Osteoblast (primary cell): Measurements from ENCODE around the gene LRRC53. TPM values are rescaled to one million over a fixed set of nuclear protein-coding genes. Genes with fewer than 3 reads are reported as not detected.

Experiments used
- DNase-seq: peaks from one replicate; pipeline ENCODE4 v3.0.0; 2011; ENCODE audit warnings: low spot score, mixed read lengths; ENCODE audit not compliant: insufficient read length; ENCODE audit errors: missing footprints
- H2AFZ ChIP-seq: 2 replicates; pipeline ENCODE4 v1.6.0; 2011; ENCODE audit warnings: mild to moderate bottlenecking, low read length
- H3K27ac ChIP-seq: 2 replicates; pipeline ENCODE4 v1.5.1; 2011; ENCODE audit warnings: mild to moderate bottlenecking, low read depth, low read length, moderate library complexity
- H3K27me3 ChIP-seq: 2 replicates; pipeline ENCODE4 v1.6.0; 2012; ENCODE audit warnings: mild to moderate bottlenecking, control low read depth, inconsistent platforms, low read length, moderate library complexity; ENCODE audit not compliant: insufficient read depth
- H3K36me3 ChIP-seq: 2 replicates; pipeline ENCODE4 v1.5.1; 2011; ENCODE audit warnings: mild to moderate bottlenecking, low read length, control low read depth, moderate library complexity; ENCODE audit not compliant: insufficient read depth
- H3K4me1 ChIP-seq: 2 replicates; pipeline ENCODE4 v1.5.1; 2011; ENCODE audit warnings: mild to moderate bottlenecking, low read length, control low read depth, moderate library complexity; ENCODE audit not compliant: insufficient read depth
- H3K4me2 ChIP-seq: 2 replicates; pipeline ENCODE4 v1.6.0; 2011; ENCODE audit warnings: mild to moderate bottlenecking, low read length; ENCODE audit not compliant: insufficient read depth
- H3K4me3 ChIP-seq: fragments of 200-600 bp; sonication (generic); 3 replicates; pipeline ENCODE4 v1.5.1; 2012; ENCODE audit warnings: mild to moderate bottlenecking, low read length, inconsistent platforms; ENCODE audit not compliant: insufficient read depth
- H3K79me2 ChIP-seq: 2 replicates; pipeline ENCODE4 v1.6.0; 2012; ENCODE audit warnings: mild to moderate bottlenecking, low read length, control low read depth, inconsistent platforms; ENCODE audit not compliant: insufficient read depth
- H3K9me3 ChIP-seq: 2 replicates; pipeline ENCODE4 v1.5.1; 2011; ENCODE audit warnings: low read depth, low read length, control low read depth
- H4K20me1 ChIP-seq: 2 replicates; pipeline ENCODE4 v1.6.0; 2012; ENCODE audit warnings: mild to moderate bottlenecking, low read length, control low read depth; ENCODE audit not compliant: insufficient read depth
- CTCF ChIP-seq: IDR thresholded peaks from 2 replicates; pipeline ENCODE4 v1.5.1; 2011; ENCODE audit warnings: mild to moderate bottlenecking, low read depth, low read length, moderate library complexity; ENCODE audit errors: extremely low read depth
- total RNA-seq: library from RNA; depleted of rRNA; stranded (reverse); fragments of >200 nt; gene quantifications from 2 replicates; pipeline ENCODE4 v1.2.3, GENCODE V29; 2012

The LRRC53 gene
- total RNA-seq, 1 donor, result not detected

GRCh38 chr1:74455390-74455789 is 57.0 kb downstream of the LRRC53 start:
- H3K36me3 ChIP-seq, result no peaks in the 10 kb centered on the region
- no peak overlapping the region for H3K4me3 ChIP-seq
- H3K27ac ChIP-seq, result no peak overlapping the region
- no peaks in the 10 kb centered on the region for H3K27me3 ChIP-seq
- no peak overlapping the region for H3K4me2 ChIP-seq
- H3K79me2 ChIP-seq, result no peaks in the 10 kb centered on the region
- no peaks in the 10 kb centered on the region for H4K20me1 ChIP-seq
- no peaks in the 10 kb centered on the region for H3K9me3 ChIP-seq
- no peak for DNase-seq
- TF ChIP-seq CTCF, result no peak
- no peak overlapping the region for H2AFZ ChIP-seq
- no peaks in the 10 kb centered on the region for H3K4me1 ChIP-seq

GRCh38 chr1:74453277-74453676 is 59.1 kb downstream of the LRRC53 start:
- H3K9me3 ChIP-seq, result no peaks in the 10 kb centered on the region
- H3K4me3 ChIP-seq, result no peak overlapping the region
- H2AFZ ChIP-seq, result no peak overlapping the region
- no peaks in the 10 kb centered on the region for H3K79me2 ChIP-seq
- no peak for TF ChIP-seq CTCF
- H3K27ac ChIP-seq, result no peak overlapping the region
- H3K27me3 ChIP-seq, result no peaks in the 10 kb centered on the region
- no peaks in the 10 kb centered on the region for H4K20me1 ChIP-seq
- DNase-seq, result no peak
- H3K4me2 ChIP-seq, result no peak overlapping the region
- no peaks in the 10 kb centered on the region for H3K36me3 ChIP-seq
- H3K4me1 ChIP-seq, result no peaks in the 10 kb centered on the region

GRCh38 chr1:74452035-74452434 is 60.4 kb downstream of the LRRC53 start:
- Histone ChIP-seq H3K4me3 (no peak overlapping the region), H3K36me3 (no peaks in the 10 kb centered on the region), H3K27ac (no peak overlapping the region), H2AFZ (no peak overlapping the region), H3K4me2 (no peak overlapping the region), H3K9me3 (no peaks in the 10 kb centered on the region), H3K79me2 (no peaks in the 10 kb centered on the region), H3K4me1 (no peaks in the 10 kb centered on the region), H4K20me1 (no peaks in the 10 kb centered on the region), H3K27me3 (no peaks in the 10 kb centered on the region)
- TF ChIP-seq CTCF, result no peak
- DNase-seq, result no peak

GRCh38 chr1:74437035-74437434 is 75.4 kb downstream of the LRRC53 start:
- TF ChIP-seq CTCF, result no peak
- no peak overlapping the region for H3K4me3 ChIP-seq
- no peak for DNase-seq
- H3K4me1 ChIP-seq, result no peaks in the 10 kb centered on the region
- H3K79me2 ChIP-seq, result no peaks in the 10 kb centered on the region
- H4K20me1 ChIP-seq, result no peaks in the 10 kb centered on the region
- H3K27me3 ChIP-seq, result no peaks in the 10 kb centered on the region
- H2AFZ ChIP-seq, result no peak overlapping the region
- no peaks in the 10 kb centered on the region for H3K9me3 ChIP-seq
- no peak overlapping the region for H3K4me2 ChIP-seq
- H3K36me3 ChIP-seq, result no peaks in the 10 kb centered on the region
- H3K27ac ChIP-seq, result no peak overlapping the region
